C1 segment of cervical spinal cord (tissue), 14 donors: Measurements from ENCODE around the gene C11orf97.
"Not testable (repeated sequence)": the region's sequence is repeated elsewhere in the genome, so short reads cannot be mapped to it uniquely, and the experiment has no call there.

Experiments used
- DNase-seq, 14 donors: peaks; one replicate each; lab custom pipeline; 2025; lab: John Stamatoyannopoulos, UW

The C11orf97 gene, protein sequence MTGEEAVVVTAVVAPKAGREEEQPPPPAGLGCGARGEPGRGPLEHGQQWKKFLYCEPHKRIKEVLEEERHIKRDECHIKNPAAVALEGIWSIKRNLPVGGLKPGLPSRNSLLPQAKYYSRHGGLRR

DNA sequence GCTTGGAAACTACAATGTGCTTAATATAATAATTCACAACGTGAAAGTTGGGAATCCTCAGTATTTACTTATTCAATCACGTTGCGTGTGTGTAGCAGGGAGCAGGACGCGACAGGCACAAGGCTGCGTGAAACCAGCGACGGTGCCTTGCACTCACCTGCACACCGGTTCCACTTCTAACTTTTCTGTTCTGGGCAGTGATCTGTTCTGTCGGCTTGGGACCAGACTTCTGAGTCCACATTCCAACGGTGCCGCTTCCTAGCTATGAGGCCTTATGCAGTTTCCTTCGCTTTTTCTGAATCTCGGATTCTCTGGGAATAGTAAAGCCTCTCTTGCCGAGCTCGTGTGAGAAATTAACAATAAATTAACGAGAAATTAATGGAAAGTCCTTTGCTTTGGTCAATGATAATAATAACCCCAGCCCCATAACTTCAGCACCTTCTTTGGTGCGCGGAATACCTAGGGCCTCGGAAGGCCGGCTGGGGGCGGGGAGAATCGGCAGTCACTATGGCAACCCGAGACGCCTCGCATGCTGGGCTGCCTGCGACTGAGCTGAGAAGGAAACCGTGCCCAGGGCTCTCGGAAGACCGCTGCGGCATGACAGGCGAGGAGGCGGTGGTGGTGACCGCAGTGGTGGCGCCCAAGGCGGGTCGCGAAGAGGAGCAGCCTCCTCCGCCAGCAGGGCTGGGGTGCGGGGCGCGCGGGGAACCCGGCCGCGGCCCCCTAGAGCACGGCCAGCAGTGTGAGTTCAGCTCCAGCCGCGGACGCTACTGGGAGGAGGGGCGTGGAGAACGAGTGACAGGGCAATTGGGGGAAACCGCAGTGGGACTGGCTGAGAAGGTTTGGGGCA is at the start of gene C11orf97:
TSS of gene C11orf97 (plus strand) at position 530 of the 850 bp plus-strand sequence. CDS start at position 598, 68 bp downstream.
- peak in 12 of 14 donors; percentile 2 to 55 (median 26) for DNase-seq

DNA sequence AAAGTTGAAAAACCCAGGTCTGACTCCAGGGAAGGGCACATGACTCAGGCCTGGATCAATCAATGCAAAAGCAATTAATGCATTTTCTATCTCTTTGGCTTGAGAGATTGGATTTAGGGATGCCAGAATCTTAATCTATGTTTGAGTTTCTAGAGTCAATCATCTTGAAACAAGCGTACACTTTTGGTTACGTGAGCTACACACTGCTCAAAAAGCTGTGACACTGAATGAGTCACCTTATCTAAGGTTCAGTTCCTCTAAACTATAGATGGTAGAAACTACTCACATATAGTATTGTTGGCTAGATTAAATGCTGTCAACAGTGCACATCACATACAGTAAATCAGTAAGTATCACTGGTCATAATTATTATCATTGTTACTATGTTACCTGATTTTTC is 42.8 kb upstream of the C11orf97 start:
- DNase-seq: no peak

DNA sequence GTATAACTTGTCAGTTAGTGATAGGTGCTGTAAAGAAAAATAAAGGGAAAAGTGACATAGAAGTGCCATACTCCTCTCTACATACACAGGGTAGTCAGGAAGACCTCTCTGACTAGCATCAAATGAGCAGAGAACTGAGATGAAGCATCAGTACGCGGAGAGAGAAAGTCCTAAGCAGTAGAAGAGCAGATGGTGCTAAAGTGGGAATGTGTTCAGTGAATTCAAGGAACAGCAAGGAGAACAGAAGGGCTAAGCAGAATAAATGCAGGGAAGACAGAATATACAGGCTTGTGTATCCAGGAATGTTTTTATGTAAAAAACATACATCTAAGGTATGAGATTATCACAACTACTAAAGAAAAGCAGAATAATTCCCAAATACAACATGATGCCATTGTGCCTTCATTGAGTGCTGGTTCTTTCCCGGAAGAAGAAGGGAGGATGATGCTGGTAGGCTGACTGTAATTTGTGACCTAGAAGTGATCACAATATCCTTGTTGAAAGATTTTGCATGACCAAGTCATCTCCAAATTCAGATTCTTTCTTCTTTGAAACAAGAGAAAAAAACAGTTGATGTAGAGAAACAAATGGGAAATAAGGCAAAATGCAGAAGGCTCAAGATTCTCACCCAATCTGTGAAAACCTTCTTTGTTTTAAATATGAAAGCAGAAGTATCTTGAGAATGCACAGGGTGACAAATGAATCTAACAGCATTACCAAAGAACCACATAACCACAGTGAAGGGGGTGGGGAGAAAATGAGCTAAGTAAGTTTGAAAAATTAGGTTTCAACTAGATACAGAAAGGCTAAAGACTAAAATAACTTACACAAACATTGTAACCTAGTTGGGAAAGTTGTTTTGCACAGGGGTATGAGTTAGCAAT is 39.1 kb upstream of the C11orf97 start:
- no peak for DNase-seq

- DNase-seq: no peak
Measured at GRCh38 chr11:94477624-94478023, 34.6 kb upstream of the C11orf97 start.

GRCh38 chr11:94481342-94481741 is 30.9 kb upstream of the C11orf97 start:
- no peak for DNase-seq

GRCh38 chr11:94486068-94486467 is 26.2 kb upstream of the C11orf97 start:
- DNase-seq: no peak

GRCh38 chr11:94493281-94494125 is 18.8 kb upstream of the C11orf97 start, which contains the start of the genes ANKRD49 and MRE11:
Gene ANKRD49 (plus strand): TSS chr11:94493984. CDS start chr11:94496694, 2,710 bp downstream.
Gene MRE11 (minus strand): TSS chr11:94493844. CDS start chr11:94492801, 1,043 bp downstream.
- DNase-seq: peak; percentile 59 to 97 (median 91)

DNA sequence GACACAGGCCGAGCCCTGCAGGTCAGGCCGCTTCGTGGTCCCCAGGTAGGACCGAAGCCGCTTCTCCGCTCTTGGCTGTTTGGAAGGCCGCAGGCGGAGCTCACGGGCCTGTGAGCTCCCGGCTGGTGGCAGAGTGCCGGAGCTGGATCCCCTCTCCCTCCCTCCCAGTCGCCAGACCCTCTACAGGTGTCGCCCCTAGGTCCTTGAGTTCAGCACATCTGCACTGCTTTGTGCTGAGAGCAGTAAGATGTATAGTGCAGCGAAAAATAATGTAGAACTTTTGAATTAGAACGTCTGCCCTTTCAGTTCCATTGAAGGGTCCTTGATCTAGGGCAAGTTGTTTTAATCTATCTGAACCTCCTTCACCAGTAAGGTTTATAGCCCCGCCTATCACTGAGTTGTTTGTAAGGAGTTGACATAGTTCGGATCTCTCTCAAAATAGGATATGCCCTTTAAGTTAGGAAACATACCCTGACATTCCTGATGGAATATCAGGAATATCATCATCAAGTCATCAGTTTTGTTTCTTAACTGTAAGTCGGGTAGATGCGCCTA is 18.1 kb upstream of the C11orf97 start:
- no peak for DNase-seq

- no peak for DNase-seq
Measured at GRCh38 chr11:94500181-94500580, 12.1 kb upstream of the C11orf97 start.

DNA sequence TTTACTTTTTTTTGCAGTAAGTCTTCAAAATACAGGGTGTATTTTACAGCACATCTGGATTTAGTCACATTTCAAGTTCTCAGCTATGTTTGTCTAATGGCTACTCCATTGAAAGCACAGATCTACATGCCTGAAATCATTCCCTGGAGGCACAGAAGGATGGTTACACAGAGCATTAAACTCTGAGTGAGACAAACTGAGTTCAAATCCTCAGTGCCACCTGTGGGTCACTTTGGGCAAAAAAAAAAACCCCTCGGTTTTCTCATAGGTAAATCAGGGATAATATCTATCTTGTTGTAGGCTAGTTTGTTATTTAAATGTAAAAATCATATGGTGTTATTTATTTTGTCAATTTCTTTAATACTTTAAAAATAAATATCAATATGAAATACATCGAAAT is 10.7 kb upstream of the C11orf97 start:
- DNase-seq: no peak

GRCh38 chr11:94504689-94505293 is 7.5 kb upstream of the C11orf97 start:
- peak in 1 of 14 donors; percentile 1 for DNase-seq

DNA sequence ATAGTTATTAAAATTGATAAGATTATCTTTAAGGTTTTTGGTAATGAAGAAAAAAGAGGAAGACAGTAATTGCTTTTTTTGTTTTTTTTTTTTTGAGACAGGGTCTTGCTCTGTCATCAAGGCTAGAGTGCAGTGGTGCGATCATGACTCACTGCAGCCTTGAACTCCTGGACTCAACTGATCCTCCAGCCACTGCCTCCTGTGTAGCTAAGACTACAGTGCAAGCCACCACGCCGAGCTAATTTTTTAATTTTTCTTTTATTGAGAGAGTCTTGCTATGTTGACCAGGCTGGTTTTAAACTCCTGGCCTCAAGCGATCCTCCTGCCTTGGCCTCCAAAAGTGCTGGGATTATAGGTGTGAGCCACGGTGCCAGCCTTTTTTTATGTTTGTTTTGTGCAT is 5.7 kb upstream of the C11orf97 start:
- not testable (repeated sequence) for DNase-seq

- no peak for DNase-seq
Measured at GRCh38 chr11:94507485-94507884, 4.8 kb upstream of the C11orf97 start.

- peak in 1 of 14 donors; percentile 15 for DNase-seq
Measured at GRCh38 chr11:94513091-94513490, 830 bp downstream of the C11orf97 start.

DNA sequence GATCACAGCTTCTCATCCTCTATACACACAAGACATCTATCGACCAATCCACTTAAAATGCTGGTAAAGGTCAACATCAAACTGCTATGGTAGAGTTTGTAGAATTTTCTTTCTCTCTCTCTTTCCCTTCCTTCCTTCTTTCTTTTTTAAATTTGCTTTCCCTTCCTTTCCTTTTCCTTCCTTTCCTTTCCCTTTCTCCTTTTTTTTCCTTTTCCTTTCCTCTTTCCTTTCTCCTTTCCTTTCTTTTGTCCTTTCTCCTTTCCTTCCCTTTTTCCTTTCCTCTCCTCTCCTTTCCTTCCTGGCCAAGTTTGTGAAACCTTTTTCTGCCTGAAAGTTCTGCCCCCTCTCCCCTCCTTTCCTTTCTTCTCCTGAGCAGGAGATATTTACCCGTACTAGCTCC is 3.1 kb downstream of the C11orf97 start:
- DNase-seq: no peak

GRCh38 chr11:94516725-94517124 is 4.5 kb downstream of the C11orf97 start:
- no peak for DNase-seq

- no peak for DNase-seq
Measured at GRCh38 chr11:94518300-94518699, 6.0 kb downstream of the C11orf97 start.

GRCh38 chr11:94519478-94520084 is 7.3 kb downstream of the C11orf97 start:
- peak in 2 of 14 donors; percentile 23 to 24 for DNase-seq

DNA sequence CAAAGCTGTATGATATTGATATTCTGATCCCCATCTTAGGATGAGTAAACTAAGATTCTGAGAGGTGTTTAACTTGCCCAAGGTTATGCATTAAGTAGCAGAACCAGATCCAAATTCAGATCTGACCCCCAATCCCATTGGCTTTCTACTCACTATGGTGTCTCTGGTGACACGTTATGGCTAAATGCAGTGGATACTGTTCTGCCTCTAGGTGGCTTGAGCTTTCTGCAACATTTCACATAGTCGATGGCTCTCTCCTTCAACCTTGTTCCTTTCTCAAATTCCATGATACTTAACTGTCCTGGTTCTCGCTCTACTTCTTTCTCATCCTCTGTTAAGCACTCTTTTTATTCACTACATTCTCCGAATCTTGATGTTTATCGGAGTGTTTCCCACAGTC is 9.4 kb downstream of the C11orf97 start:
- DNase-seq: no peak

DNA sequence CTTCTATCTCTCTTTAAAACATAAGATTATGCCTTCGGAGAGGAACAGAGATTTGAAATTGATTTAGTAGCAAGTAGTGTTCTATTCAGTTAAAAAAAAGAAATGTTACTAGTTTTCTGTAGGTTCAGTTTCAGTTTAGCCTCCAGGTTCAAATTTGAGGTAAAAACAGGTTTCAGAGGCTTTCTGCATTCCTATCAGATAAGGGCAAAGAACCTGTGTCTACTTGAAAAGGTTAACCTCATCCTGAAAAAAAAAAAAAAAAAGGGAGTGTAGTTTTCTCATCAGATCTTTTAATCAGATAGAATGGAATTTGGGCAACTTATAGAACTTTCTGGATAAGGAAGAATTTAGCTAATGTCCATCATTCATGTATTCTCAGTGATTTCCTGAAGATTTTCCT is 12.1 kb downstream of the C11orf97 start:
- no peak for DNase-seq
